PC-3 (cell line): ENCODE measurements around the gene RIGI. TPM values are rescaled to one million over a fixed set of nuclear protein-coding genes. Genes with fewer than 3 reads are reported as not detected.

Experiments used
- ATAC-seq: fragments of 200-7000 bp; cut with Tn5 transposase; 2 replicates; pipeline ENCODE4 v1.9.1; 2020; ENCODE audit warnings: mild to moderate bottlenecking, moderate library complexity
- Bru-seq: library from RNA; stranded (reverse); fragments of 400-500 nt; gene quantifications from one replicate; lab custom pipeline; 2021; lab: Mats Ljungman, UMichigan
- BruChase-seq, 2 experiments: library from RNA; stranded (reverse); fragments of 400-500 nt; gene quantifications; one replicate each; lab custom pipeline; 2021; lab: Mats Ljungman, UMichigan
- BruUV-seq: library from RNA; stranded (reverse); fragments of 400-500 nt; replicated peaks from 2 replicates; lab custom pipeline; 2021; lab: Mats Ljungman, UMichigan
- CTCF ChIA-PET: fragments of 300-600 bp; sonication (Branson Sonifier 250); formaldehyde crosslinking; loops from one replicate; lab custom pipeline; 2022; ENCODE audit warnings: antibody characterized with exemption; lab: Charles Lee
- POLR2A ChIA-PET: fragments of 300-600 bp; sonication (Branson Sonifier 250); formaldehyde crosslinking; loops from one replicate; lab custom pipeline; 2022; ENCODE audit warnings: antibody characterized with exemption; ENCODE audit not compliant: unreplicated experiment; lab: Charles Lee
- DNase-seq: peaks from one replicate; pipeline ENCODE4 v3.0.0-alpha.2; 2015
- H2AFZ ChIP-seq: fragments of 300-600 bp; sonication (generic); 2 replicates; pipeline ENCODE4 v1.6.0; 2016; ENCODE audit warnings: antibody characterized with exemption, low read length
- H3F3A ChIP-seq: fragments of 300-600 bp; sonication (generic); one replicate; pipeline ENCODE4 v1.6.0; 2017; ENCODE audit warnings: antibody characterized with exemption, low read length, control low read depth, mild to moderate bottlenecking; ENCODE audit not compliant: unreplicated experiment
- H3K27ac ChIP-seq: fragments of 300-600 bp; sonication (generic); 2 replicates; pipeline ENCODE4 v1.5.1; 2016; ENCODE audit warnings: mild to moderate bottlenecking, low read length
- H3K27me3 ChIP-seq: fragments of 300-600 bp; sonication (generic); 2 replicates; pipeline ENCODE4 v1.6.1; 2016; ENCODE audit warnings: low read length, mixed read lengths
- H3K36me3 ChIP-seq: fragments of 300-600 bp; sonication (generic); 2 replicates; pipeline ENCODE4 v1.6.1; 2016; ENCODE audit warnings: low read depth, mixed run types, low read length, mixed read lengths
- H3K4me1 ChIP-seq: fragments of 300-600 bp; sonication (generic); 2 replicates; pipeline ENCODE4 v1.5.1; 2016; ENCODE audit warnings: low read length; ENCODE audit not compliant: insufficient read depth
- H3K4me2 ChIP-seq: fragments of 300-600 bp; sonication (generic); 2 replicates; pipeline ENCODE4 v1.6.0; 2016; ENCODE audit warnings: low read length
- H3K4me3 ChIP-seq: fragments of 300-600 bp; sonication (generic); 2 replicates; pipeline ENCODE4 v1.5.1; 2016; ENCODE audit warnings: mild to moderate bottlenecking, low read length, mixed read lengths
- H3K79me2 ChIP-seq: fragments of 300-600 bp; sonication (generic); 2 replicates; pipeline ENCODE4 v1.6.1; 2017; ENCODE audit warnings: low read length, mixed read lengths
- H3K9ac ChIP-seq: fragments of 300-600 bp; sonication (generic); 2 replicates; pipeline ENCODE4 v1.6.0; 2016; ENCODE audit warnings: mild to moderate bottlenecking, low read length
- H3K9me2 ChIP-seq: fragments of 300-600 bp; sonication (generic); replicated peaks from 2 replicates; pipeline ENCODE4 v1.6.1; 2016; ENCODE audit warnings: mixed run types, low read length, mixed read lengths
- H3K9me3 ChIP-seq: fragments of 300-600 bp; sonication (generic); 2 replicates; pipeline ENCODE4 v1.6.1; 2016; ENCODE audit warnings: low read length, mixed read lengths
- H4K20me1 ChIP-seq: fragments of 300-600 bp; sonication (generic); 2 replicates; pipeline ENCODE4 v1.6.1; 2016; ENCODE audit warnings: low read length, mixed read lengths
- CTCF ChIP-seq: fragments of 300-600 bp; sonication (generic); conservative IDR thresholded peaks from 2 replicates; pipeline ENCODE4 v1.5.1; 2017; ENCODE audit warnings: antibody characterized with exemption, low read depth, mild to moderate bottlenecking, low read length
- EZH2 ChIP-seq: fragments of 300-600 bp; sonication (generic); IDR thresholded peaks from one replicate; pipeline ENCODE4 v1.6.1; 2017; ENCODE audit warnings: antibody characterized with exemption, mild to moderate bottlenecking, low read length; ENCODE audit not compliant: unreplicated experiment
- EZH2phosphoT487 ChIP-seq: fragments of 300-600 bp; sonication (generic); IDR thresholded peaks from 2 replicates; pipeline ENCODE4 v1.6.1; 2018; ENCODE audit warnings: mild to moderate bottlenecking, antibody characterized with exemption, low read length, borderline replicate concordance
- intact Hi-C: fragments of 100-400 bp; cut with micrococcal nuclease; formaldehyde crosslinking; loops from 2 replicates; pipeline ENCODE4 v1.9.0; 2023
- long read RNA-seq: library from polyadenylated mRNA; unstranded; transcript quantifications from one replicate; pipeline ENCODE4 v2.0.0, GENCODE V29; 2021; ENCODE audit not compliant: unreplicated experiment
- total RNA-seq: library from RNA; depleted of rRNA; stranded (reverse); fragments of >200 nt; gene quantifications from 2 replicates; pipeline ENCODE4 v1.2.3, GENCODE V29; 2014; rRNA removed

The RIGI gene
- total RNA-seq (2.6 and 5.4 TPM in 2 replicates), Bru-seq, nascent RNA (percentile 74 among the genes with signal in this experiment), BruChase-seq, experiment 1, labeled RNA remaining after a 6-hour chase (percentile 74 among the genes with signal in this experiment), BruChase-seq, experiment 2, labeled RNA remaining after a 2-hour chase (percentile 88 among the genes with signal in this experiment)
- long read RNA-seq, full-length matches to known transcripts, result 38 of 82 reads
- long read RNA-seq, partial matches to known transcripts, result 22 of 82 reads
- long read RNA-seq, other reads (novel, unspliced or antisense), result 22 of 82 reads

- Histone ChIP-seq H3K27me3 (no peaks in the 10 kb centered on the region), H3K4me2 (peak within 1 kb of the TSS; percentile 98), H2AFZ (peak within 1 kb of the TSS; percentile 94), H3K4me3 (peak within 1 kb of the TSS; percentile 92), H3K9me2 (no peaks in the 10 kb centered on the region), H3K9me3 (no peaks in the 10 kb centered on the region), H3K27ac (peak within 1 kb of the TSS; percentile 78), H3F3A (no peaks in the 10 kb centered on the region), H3K36me3 (no peaks in the 10 kb centered on the region), H3K79me2 (peaks cover 28% of the 10 kb centered on the region), H4K20me1 (no peaks in the 10 kb centered on the region), H3K9ac (peak within 1 kb of the TSS; percentile 79), H3K4me1 (peaks cover 7% of the 10 kb centered on the region; the same call in 1 of the 2 replicates)
- peak; percentile 87 for DNase-seq
- POLR2A ChIA-PET, result interaction anchor here (1.2 kb wide), 1 partner anchor 147 kb away, joined by 12 read pairs; no protein-coding TSS in a partner anchor
- CTCF ChIA-PET, result interaction anchor here (0.5 to 2.1 kb wide), 8 partner anchors 14 to 147 kb away, joined by 3 to 16 read pairs (median 4); no protein-coding TSS in a partner anchor
- ATAC-seq, result peak; percentile 88
- intact Hi-C loops, result loop anchor here (2.0 kb wide), 2 partner anchors 47 to 147 kb away; partner anchors contain the start of gene NDUFB6
- peak; percentile 63 for TF ChIP-seq CTCF
- no peak for TF ChIP-seq EZH2phosphoT487
- TF ChIP-seq EZH2, result no peak
- no TSS peak for BruUV-seq
Observed at GRCh38 chr9:32526041-32526706, at the start of gene RIGI. TSS of gene RIGI (minus strand) at chr9:32526196. CDS start at chr9:32526166, 30 bp downstream.

- intact Hi-C loops, result loop anchor here (5.0 kb wide), 1 partner anchor 143 kb away; no protein-coding TSS in a partner anchor
- Histone ChIP-seq H2AFZ (no peak overlapping the region), H3F3A (peaks cover 3% of the 10 kb centered on the region), H3K9me2 (no peaks in the 10 kb centered on the region), H3K9me3 (no peaks in the 10 kb centered on the region), H3K36me3 (no peaks in the 10 kb centered on the region), H3K4me3 (no peak overlapping the region), H3K79me2 (peaks cover 31% of the 10 kb centered on the region), H3K4me1 (peaks cover 17% of the 10 kb centered on the region), H4K20me1 (peaks cover 10% of the 10 kb centered on the region; the same call in 1 of the 2 replicates), H3K9ac (no peak overlapping the region), H3K27me3 (no peaks in the 10 kb centered on the region), H3K27ac (no peak overlapping the region), H3K4me2 (no peak overlapping the region)
- no peak for TF ChIP-seq EZH2phosphoT487
- TF ChIP-seq EZH2, result no peak
- no peak; the same call in 1 of the 2 replicates for TF ChIP-seq CTCF
- BruUV-seq, result no TSS peak
- CTCF ChIA-PET, result interaction anchor here (0.7 kb wide), 1 partner anchor 194 kb away, joined by 5 read pairs; no protein-coding TSS in a partner anchor
- no peak for ATAC-seq
- DNase-seq, result no peak
- POLR2A ChIA-PET, result no interaction called here
Observed at GRCh38 chr9:32574858-32575257, 48.9 kb upstream of the RIGI start.
